SKM-1 treated with dmso at 0.1 percent for 144 hours (cell line): ENCODE data around the gene NEURL1B.
A peak's percentile ranks its signal among the peaks of the same experiment; 100 is the strongest.
"Not testable (repeated sequence)": the region's sequence is repeated elsewhere in the genome, so short reads cannot be mapped to it uniquely, and the experiment has no call there.

Source experiments
- DNase-seq: peaks from one replicate; lab custom pipeline; 2025; ENCODE audit not compliant: unreplicated experiment; lab: John Stamatoyannopoulos, UW

Gene NEURL1B

DNA sequence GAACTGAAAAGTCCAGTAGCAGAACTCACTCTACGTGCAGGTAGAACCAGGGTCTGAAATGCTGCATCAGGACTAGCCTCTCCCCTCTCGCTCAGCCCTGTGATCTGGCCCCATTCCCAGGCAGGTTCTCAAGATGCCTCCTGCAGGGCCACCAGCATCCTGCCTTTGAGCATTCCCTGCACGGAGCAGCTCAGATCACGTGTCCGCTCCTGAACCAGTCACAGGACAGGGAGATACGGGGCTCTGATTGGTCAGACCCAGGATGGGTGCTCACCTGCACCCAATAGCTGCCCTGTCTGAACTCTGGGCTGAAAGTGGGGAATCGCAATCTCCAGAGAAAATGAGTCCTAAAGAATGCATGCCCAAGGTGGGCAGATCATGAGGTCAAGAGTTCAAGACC lies 50.8 kb downstream of the NEURL1B start:
- no peak for DNase-seq

DNA sequence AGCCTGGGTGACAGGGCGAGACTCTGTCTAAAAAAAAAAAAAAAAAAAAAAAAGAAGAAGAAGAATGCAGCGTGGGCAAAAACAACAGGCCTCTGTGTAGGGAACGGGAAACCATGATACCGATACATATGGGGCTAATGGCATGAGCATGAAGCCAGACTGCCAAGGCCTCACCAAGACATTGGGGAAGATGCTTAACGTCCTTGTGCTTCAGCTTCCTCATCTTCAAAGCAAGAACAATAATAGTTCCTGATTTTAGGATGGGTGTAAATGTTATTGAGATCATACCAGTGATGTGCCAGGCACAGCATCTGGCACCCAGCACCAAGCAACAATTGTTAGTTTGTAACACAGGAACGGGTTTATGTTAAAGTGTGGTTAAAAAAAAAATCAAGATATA lies 51.4 kb downstream of the NEURL1B start:
- DNase-seq = no peak

DNA sequence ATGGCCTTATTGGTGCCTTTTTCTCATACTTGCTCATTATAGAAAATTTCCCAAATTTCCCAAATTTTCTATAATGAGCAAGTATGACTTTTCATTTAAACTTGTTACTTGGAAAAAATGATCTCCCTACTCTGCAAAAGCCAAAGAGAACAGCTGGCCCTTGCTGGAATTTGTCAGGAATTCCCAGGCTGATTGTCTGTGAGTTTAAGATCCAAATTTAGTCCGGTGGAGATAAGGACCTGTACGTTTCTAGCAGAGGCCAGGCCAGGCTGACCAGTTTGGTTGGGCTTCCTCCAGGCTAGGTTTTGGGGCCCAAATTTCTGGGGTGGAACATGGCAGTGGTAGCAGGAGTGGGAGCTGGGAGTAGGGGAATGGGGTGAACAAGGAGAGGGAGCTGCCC lies 51.9 kb downstream of the NEURL1B start:
- DNase-seq = no peak

DNA sequence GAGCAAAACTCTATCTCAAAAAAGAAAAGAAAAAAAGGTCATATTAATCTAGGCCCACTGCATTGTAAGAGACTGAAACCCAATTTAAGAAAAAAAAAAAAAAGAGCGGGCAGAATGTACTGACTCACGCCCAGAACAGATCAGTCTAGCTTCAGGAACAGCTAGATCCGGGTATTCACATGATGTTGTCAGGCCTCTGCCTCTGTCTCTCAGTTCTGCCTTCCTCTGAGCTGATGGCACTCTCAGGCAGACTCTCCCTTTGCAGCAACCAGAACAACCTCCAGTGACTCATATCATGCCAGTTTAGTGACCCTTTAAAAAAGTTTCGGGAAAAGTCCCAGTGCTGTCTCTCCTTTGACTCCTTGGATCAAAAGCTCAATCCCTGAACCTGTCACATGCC lies 53.0 kb downstream of the NEURL1B start:
- DNase-seq = no peak

DNA sequence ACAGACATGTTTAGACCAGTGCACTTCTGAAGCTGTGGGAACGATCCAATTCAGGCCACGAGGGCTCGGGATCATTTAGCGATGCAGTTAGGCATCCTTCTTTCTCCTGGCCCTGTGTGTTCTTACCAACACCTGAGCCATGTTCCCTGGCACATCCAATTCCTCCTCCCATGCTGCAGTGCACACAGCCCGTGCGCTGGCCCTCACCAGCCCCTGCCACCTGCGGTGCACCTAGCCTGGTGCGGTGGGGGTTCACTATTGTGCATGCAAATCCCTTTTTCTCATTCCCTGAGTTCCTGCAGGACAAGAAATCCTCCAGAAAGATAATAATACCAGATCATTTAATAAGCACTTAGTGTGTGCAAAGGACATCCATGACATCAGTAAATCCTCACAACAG lies 53.5 kb downstream of the NEURL1B start:
- DNase-seq = no peak

DNA sequence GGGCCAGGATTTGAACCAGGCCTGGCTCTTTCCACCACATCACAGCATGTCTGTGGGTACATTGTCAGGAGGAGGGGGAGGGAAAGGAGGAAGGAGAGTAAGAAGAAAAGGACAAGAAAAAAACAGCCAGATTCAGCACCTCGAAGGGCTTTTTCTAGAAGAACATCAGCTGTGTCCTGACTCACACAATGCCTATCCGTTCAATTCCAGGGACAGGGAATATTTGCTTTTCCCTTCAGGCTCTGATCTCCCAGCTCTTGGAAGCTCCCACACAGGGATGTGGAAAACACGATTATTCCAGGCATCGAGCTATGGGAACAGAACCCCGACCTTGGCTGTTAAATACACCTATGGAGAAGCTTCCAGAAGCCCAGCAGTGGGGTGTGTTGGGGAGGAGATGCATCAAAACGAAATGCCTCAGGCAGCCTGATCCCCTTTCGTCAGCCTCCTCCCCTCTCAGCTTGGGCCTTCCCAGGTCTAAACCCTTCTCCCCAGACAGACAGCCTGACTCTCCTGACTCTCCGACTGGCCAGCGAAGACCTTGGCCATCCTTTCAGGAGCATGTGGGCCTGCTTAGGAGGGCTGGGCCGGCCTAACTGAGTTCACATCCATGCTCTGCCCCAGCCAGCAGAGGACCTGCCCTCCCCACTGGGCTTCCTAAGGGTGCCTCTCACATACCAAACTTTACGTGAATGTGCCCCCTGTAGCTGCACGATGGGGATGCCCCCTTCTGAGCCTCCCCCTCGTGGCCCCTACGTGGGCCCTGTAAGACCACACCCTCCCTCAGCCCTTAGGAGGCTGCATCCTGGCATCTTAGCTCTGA lies 54.4 kb downstream of the NEURL1B start:
- no peak for DNase-seq

DNA sequence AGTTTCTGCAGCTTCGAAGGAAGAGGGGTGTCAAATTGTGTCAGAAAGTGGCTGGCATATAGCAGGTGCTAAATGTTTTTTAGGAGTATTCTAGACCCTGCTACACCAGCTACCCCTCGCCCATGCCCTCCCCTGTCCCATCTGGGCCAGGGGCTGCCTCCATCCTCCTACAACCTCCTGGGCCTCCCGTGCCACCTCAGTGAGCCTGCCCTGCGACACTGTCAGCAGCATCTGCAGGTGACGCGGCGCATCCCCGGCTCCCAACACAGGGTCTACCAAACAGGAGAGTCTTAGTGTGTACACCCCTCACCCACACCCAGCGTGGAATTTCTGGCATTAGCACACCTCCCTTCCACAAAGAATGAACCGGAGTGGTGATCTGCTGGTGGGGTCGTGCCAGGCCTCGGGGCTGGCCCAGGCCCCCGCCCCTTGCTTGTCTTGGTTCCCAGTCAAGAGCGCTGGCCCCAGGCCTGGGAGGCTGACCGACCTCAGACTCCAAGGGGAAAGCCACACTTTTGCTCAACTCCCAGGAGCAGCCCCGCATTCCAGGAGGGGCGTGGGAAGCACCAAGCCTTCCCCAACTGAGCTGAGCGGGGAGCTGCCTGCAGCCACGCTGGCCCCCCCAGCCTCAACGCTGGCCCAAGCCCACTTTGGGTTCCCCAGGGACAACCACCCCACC lies 55.2 kb downstream of the NEURL1B start:
- no peak for DNase-seq

DNA sequence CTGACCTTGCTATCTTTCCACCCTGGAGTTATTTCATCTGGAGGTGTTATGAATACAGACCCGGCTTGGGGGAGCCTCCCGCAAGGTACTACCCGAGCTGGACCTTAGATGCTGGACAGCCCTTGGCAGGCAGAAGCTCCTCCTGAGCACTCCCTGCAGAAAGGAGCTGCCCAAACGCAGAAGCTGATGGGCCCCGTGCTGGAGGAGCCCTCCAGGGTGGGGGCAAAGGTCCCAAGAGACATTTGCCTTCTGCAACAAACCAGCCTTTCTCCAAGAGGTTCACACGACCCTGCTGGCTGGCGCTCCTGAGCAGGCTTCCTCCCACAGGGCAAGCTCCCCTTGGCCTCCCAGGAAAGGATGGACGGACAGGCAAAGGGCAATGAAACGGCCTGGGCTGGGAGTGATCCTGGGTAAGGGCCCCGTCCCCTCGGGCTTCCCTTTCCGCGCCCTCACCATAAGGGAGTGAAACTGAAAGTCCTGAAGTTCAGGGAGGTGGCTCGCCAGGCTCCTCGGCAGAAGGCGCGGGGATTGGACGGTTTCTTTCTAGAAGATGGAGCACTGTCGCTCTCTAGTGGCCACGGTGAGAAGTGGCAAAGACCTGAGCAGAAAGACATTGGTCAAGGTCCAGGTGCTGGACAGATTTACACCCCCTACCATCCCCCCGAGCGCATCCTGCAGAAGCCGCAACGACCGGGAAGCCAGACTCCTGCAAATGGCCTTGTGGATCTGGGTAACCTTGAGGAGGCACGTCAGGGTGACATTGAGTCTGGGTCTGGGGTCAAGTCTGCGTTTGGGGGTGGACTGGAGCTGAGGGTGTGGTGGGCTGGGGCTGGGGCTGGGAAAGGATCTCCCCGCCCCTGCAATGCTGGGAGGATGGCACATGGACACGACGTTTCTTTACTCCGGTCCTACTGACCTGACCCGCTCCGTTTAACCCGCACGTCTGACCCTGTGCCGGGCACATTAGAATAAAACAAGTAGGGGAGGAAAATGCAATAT lies 56.4 kb downstream of the NEURL1B start:
- DNase-seq = peak; percentile 83

DNA sequence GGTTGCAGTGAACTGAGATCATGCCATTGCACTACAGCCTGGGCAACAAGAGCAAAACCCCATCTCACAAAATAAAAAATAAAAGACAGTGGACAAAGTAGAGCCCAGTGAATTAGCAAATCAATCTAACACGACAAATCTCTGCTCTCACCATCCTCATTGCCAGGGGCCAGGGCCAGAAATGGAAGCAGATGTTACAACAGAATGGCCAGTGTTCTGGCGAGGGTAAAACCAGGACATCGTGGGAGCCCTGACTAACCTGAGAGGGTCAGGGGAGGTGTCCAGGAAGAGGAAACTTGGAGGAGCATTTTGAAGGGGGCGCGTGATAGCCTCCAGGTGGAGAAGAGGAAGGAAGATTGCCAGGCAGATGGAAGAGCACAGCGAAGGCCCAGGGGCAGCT lies 58.4 kb downstream of the NEURL1B start:
- no peak for DNase-seq

DNA sequence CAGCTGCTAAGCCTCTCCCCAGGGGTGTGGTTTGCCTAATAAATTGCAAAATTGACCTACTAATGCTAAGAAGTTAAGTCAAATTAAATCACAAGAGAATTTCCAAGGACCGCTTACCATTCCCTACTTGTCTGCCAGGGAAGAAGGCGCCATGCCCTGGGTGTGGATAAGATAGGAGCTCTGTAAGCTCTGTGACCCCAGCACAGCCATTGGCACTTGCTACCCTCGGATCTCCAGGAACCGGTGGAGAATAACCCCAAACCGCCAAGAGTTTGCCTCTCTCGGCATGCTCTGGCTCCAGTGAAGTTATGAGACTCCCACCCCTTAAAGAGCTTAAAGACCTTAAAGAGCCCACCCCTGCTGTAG lies 58.9 kb downstream of the NEURL1B start:
- DNase-seq = no peak

DNA sequence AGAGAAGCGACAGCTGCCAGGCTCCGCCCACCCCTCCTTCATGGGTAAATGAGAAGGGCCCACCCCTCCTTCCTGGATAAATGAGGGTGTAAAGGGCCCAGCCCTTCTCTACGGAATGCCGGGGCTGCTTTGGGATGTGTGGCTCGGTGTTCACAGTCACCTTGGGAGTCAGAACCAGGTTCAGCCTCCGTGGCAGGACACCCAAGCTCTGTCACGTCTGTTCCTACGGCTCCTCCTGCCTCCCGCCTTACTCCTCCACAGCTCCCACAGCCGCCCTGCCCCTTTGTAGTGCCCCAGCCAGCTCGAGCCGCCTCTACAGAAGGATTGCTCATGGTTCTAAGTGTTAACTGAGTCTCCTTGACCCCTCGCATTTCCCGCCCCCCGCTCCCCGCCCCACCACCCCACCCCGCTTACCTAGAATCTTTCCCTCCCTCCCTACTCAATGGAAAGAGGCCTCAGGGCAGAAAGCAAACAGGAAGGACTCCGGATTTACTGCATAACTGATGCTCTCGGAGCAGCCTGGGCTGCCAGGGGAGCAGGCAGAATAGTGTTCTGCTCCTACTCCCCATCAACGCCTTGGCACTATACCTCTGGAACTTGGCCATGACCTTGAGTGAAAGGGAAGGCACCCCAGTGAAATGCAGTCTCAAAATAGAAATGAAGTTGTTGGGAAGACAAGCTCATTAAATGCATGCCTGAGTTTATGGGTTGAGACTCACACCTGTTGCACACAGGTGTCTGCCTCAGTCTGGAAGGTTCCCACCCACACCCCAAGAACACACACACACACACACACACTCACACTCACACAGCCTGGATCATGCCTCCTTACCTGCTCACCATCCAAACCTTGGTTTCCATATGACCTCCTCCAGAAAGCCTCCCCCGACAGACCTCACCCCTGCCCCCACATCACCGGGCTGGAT lies 59.6 kb downstream of the NEURL1B start:
- no peak for DNase-seq

DNA sequence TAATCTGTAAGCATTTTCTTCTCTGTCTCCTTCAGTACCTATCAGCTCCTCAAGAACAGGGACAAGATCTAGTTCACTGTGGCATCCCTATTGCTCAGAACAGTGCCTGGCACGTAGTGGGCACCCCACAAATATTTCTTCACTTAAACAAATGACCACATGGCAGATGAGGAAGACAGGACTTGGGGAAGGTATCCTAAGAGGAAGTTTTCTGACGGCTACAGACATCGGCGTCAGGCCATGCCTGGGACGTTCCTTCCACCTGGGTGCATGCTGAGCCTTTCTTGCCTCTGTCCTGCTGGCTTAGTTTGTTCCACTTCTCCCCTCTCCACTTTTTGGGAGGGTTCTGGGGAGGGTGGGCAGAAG lies 60.2 kb downstream of the NEURL1B start:
- peak; percentile 11 for DNase-seq

DNA sequence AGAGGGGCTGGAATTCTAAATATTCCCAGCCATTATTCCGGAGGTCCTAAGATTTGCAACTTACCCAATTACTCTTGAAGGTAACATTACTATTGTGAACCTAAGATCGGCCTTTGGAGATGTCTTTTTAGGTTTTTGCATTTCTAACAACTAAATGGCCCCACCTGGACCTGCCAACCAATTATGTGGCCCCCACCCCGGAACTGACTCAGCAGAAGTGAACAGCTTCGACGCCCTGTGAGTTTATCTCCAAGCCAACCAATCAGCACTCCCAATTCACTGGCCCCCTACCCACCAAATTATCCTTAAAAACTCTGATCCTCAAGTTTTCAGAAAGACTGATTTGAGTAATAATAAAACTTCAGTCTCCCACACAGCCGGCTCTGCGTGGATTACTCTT lies 62.9 kb downstream of the NEURL1B start:
- DNase-seq = no peak

DNA sequence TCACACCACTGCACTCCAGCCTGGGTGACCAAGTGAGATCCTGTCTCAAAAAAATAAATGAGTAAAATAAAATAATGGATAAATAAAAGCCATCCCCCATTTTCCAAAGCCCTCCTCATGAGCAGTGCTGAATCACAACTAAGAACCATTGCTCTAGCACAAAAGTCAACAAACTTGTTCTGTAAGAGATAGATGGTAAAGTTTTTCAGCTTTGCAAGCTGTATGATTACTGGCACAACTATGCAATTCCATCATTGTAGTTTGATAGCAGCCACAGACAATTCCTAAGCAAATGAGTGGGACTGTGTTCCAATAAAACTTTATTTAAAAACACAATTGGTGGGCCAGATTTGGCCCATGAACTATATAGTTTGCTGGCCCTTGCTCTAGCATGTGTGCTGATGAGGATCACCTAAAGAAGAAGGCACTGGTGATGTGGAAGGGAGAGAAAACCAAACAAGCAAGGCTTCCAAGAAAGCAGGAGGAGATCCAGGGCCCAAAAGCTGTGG lies 64.6 kb downstream of the NEURL1B start:
- DNase-seq = no peak

DNA sequence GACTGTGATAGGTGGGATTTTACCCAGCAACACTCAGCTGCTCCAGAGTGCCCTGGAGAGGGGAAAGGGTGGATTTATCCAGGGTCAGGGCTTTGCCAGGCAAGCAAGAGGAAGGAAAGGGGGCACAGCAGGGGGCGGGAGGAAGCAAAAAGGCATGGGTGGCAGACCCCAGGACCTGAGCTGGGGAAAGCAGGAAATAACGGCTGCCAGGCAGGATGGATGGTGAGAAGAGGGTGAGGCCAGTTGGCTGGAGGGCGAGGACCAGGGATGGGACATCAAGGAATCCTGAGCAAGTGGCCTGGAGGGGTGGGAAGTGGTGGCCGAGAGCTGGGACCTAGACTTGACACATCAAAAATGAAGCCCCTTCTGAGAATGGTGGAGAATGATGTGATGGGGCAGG lies 65.7 kb downstream of the NEURL1B start:
- no peak for DNase-seq

DNA sequence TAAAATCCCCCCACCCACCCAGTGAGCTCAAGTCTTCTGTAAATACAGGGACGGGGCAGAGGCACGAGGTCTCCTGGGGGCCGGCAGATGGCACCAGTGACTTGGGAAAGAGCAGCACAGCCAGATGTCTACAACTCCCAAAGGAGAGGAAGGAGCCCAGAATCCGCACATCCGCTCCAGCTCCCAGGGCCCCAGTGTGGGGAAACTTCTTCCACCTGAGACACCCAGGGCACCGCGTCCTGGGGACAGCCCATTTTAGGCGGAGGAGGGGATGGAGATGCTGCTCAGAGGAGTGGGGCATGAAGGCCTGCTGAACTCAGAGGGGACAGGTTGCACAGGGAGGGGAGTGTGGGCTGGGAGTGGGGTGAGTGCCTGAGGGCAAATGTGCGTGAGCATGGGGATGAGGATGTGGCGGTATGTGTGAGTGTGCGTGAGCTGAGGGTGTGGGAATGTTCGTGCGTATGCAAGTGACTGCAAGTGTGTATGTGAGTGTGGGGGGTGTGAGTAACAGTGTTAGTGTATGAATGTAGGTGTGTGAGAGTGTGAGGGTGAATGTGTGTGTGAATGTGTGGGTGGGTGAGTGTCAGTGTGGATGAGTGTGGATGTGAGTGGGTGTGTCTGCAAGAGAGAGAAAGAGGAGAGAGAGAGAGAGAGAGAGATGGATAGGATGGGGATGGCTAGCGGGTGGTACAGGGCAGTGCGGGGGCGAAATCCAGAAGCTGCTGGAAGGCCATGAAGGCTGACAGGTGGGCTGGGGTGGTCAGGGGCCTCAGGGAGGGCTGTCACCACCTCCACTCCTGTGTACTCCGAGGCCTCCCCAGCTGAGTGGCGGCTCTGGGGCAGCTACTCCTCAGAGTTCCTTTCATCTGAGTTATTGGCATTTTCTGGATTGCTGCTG lies 66.5 kb downstream of the NEURL1B start:
- DNase-seq = peak; percentile 34

DNA sequence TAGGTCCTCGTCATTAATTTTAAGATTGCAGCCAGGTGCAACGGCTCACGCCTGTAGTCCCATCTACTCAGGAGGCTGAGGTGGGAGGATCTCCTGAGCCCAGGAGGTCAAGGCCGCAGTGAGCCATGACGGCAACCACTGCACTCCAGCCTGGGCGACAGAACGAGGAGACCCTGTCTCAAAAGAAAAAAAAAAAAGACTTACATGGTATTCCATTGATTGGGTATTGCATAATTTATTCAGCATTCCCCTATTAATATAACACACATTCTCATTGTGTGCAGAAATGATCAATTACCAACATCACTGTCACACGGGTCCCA lies 67.1 kb downstream of the NEURL1B start:
- no peak for DNase-seq

DNA sequence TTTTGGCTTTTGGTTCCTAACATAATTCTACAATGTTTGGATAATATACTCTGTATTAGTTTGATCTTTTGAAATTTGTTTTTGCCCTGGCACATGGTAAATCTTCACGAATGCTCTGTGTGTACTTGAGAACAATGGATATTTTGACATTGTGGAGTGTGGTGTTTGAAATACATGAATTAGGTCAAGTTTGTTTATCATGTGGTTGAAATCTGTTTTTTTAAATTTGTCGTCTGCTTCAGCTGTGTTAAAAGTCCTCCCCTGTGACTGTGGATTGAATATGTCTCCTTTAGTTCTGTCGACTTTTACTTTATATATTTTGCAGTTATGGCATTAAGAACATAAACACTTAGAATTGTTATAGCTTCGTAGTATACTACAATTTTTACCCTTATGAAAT lies 69.6 kb downstream of the NEURL1B start:
- DNase-seq = no peak

DNA sequence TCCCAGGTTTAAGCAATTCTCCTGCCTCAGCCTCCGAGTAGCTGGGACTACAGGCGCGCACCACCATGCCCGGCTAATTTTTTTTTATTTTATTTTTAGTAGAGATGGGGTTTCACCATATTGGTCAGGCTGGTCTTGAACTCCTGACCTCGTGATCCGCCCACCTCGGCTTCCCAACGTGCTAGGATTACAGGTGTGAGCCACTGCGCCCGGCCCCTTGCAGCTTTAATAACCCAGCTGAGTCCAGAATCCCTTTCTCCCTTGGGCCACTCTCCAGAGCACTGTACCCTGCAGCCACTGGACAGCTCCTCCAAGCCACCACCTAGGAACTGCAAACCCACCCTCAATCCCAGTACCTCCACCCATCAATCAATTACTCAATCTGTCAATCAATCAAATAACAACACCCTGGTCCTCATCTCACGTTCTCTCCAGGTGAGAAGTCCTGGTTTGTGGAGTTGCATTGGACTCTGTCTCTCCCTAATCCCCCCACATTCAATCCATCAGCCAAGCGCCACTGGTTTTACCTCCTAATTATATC lies 70.3 kb downstream of the NEURL1B start:
- not testable (repeated sequence) for DNase-seq
